GM12801 (cell line): ENCODE data around the gene CELF5.

Source experiments
- TF ChIP-seq, protein P1 (sequence below): IDR thresholded peaks from one replicate; pipeline ENCODE4 v1.5.1; 2011; ENCODE audit warnings: control low read depth; ENCODE audit not compliant: insufficient read length; ENCODE audit errors: extremely low read depth

Gene CELF5

DNA sequence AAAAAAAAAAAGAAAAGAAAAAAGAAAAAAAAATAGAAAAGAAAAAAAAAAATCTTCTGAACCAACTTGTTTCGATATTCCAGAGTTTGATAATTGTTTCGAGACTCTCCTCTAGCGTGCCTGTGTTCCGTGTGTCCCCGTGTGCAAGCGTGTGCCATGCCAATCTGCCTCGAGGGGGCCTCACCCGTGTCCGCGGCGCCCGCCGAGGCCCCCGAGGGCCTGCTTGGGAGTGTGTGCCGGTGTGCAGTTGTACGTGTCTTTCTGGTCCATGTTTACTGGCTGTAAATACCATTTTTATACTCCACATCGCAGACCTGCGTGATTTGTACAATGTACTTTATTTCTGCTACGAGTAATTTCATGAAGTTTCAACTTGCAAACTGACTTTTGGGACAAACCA, 72.0 kb downstream of the CELF5 start:
- TF ChIP-seq, protein P1, sequence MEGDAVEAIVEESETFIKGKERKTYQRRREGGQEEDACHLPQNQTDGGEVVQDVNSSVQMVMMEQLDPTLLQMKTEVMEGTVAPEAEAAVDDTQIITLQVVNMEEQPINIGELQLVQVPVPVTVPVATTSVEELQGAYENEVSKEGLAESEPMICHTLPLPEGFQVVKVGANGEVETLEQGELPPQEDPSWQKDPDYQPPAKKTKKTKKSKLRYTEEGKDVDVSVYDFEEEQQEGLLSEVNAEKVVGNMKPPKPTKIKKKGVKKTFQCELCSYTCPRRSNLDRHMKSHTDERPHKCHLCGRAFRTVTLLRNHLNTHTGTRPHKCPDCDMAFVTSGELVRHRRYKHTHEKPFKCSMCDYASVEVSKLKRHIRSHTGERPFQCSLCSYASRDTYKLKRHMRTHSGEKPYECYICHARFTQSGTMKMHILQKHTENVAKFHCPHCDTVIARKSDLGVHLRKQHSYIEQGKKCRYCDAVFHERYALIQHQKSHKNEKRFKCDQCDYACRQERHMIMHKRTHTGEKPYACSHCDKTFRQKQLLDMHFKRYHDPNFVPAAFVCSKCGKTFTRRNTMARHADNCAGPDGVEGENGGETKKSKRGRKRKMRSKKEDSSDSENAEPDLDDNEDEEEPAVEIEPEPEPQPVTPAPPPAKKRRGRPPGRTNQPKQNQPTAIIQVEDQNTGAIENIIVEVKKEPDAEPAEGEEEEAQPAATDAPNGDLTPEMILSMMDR: no peak

DNA sequence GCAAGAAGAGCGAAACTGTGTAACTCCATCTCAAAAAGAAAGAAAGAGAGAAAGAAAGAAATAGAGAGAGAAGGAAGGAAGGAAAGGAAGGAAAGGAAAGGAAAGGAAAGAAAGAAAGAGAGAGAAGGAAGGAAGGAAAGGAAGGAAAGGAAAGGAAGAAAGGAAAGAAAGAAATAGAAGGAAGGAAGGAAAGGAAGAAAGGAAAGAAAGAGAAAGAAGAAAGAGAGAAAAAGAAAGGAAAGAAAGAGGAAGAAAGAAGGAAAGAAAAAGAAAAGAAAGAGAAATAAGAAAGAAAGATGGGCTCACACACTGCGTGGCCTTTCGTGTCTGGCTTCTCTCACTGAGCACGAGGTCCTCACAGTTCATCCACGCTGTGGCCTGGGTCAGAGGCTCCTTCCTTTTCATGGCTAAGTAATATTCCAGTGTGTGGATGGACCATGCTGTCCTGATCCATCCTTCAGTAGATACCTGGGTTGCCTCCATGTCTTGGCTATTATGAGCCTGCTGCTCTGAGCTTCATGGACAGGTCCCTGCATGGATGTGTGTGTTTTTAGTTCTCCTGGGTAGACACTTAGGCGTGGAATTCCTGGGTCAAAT, 74.5 kb downstream of the CELF5 start:
- TF ChIP-seq, protein P1: no peak

DNA sequence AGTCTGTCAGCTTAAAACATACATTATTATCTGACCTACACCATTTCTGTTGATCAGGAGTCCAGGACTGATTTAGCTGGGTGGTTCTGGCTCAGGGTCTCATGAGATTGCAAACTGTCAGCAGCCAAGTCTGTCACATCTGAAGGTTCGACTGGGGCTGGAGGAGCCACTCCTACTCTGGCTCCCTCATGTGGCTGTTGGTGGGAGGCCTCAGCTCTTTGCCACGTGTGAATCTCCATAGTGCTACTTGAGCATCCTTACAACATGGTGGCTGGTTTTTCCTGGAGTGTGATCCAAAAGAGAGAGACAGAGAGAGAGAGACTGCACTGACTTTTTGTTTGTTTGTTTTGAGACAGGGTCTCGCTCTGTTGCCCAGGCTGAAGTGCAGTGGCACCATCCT, 78.3 kb downstream of the CELF5 start:
- TF ChIP-seq, protein P1: no peak

DNA sequence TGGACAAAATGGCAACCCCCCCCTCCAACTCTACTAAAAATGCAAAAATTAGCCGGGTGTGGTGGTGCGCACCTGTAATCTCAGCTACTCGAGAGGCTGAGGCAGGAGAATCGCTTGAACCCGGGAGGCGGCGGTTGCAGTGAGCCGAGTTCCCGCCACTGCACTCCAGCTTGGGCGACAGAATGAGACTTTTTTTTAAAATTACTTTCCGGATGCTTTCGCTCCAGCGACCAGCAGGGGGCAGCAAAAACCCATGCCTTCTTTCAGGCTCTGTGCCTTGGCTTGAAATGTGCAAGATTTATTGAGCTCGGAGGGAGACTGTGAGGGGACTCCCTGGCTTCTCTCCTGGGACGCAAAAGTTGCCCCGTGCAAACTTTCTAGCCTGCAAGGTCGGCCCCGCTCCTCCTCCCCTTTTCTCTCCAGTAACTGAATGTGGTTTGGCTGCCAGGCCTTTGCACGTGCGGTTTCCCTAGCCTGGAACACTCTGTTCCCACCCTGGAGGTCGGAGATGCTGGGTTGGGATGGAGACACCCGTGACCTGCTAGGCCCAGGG, 80.5 kb downstream of the CELF5 start:
- TF ChIP-seq, protein P1: no peak

DNA sequence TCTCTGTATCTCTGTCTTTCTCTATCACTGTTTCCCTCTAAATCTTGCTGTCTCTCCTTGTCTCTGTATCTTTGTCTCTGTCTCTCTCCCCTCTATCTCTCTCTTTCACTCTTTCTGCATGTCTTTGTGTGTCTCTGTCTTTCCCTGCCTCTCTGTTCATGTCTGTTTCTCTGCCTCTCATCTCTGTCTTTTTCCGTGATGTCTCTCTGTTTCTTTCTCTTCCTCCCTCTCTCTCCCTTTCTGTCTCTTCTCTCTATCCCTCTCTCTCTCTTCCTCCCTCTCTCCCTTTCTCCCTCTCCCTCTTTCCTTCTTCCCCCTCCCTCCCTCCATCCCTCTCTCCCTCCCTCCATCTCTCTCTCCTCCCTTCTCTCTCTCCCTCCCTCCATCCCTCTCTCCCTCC, 85.3 kb downstream of the CELF5 start:
- TF ChIP-seq, protein P1: no peak

DNA sequence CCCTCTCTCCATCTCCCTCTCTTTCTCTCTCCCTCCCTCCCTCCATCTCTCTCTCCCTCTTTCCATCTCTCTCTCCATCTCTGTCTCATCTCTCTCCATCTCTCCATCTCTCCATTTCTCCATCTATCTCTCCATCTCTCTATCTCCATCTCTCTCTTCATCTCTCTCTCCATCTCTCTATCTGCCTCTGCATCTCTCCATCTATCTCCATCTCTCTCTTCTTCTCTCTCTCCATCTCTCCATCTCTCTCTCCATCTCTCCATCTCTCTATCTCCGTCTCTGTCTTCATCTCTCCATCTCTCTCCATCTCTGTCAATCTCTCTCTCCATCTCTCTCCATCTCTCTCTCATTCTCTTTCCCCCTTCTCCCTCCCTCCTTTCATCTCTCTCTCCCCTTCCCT, 85.8 kb downstream of the CELF5 start:
- TF ChIP-seq, protein P1: no peak

DNA sequence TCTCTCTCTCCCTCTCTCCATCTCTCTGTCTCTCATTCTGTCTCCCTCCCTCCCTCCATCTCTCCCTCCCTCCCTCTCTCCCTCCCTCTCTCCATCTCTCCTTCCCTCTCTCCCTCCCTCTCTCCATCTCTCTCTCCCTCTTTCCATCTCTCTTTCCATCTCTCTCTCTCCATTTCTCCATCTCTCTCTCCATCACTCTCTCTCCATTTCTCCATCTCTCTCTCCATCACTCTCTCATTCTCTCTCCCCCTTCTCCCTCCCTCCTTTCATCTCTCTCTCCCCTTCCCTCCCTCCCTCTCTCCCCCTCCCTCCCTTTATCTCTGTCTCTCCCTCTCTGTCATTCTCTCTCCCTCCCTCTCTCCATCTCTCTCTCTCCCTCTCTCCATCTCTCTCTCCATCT, 86.2 kb downstream of the CELF5 start:
- TF ChIP-seq, protein P1: no peak
